MM.1S (cell line): ENCODE data around the gene MAP3K15.

Experiments
- EZH2 ChIP-seq: fragments of 300-600 bp; sonication (generic); optimal IDR thresholded peaks from 2 replicates; pipeline ENCODE3; 2017; ENCODE audit warnings: low read depth, mild to moderate bottlenecking, antibody characterized with exemption, low read length, mixed read lengths
- EZH2phosphoT487 ChIP-seq: fragments of 300-600 bp; sonication (generic); IDR thresholded peaks from 2 replicates; pipeline ENCODE4 v1.6.1; 2018; ENCODE audit warnings: antibody characterized with exemption, low read length
- TF ChIP-seq, protein P1 (sequence below): fragments of 300-600 bp; sonication (generic); IDR thresholded peaks from 2 replicates; pipeline ENCODE4 v1.5.1; 2016; ENCODE audit warnings: antibody characterized with exemption, low read length, mixed read lengths

- TF ChIP-seq, protein P1, sequence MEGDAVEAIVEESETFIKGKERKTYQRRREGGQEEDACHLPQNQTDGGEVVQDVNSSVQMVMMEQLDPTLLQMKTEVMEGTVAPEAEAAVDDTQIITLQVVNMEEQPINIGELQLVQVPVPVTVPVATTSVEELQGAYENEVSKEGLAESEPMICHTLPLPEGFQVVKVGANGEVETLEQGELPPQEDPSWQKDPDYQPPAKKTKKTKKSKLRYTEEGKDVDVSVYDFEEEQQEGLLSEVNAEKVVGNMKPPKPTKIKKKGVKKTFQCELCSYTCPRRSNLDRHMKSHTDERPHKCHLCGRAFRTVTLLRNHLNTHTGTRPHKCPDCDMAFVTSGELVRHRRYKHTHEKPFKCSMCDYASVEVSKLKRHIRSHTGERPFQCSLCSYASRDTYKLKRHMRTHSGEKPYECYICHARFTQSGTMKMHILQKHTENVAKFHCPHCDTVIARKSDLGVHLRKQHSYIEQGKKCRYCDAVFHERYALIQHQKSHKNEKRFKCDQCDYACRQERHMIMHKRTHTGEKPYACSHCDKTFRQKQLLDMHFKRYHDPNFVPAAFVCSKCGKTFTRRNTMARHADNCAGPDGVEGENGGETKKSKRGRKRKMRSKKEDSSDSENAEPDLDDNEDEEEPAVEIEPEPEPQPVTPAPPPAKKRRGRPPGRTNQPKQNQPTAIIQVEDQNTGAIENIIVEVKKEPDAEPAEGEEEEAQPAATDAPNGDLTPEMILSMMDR, result peak; percentile 75
- TF ChIP-seq EZH2 (no peak), EZH2phosphoT487 (no peak)
Observed at GRCh38 chrX:19544693-19545305, 29.5 kb upstream of the MAP3K15 start.
